Progenitor cell of endocrine pancreas (in vitro differentiated cells): ENCODE measurements around the gene PKNOX1. TPM values are rescaled to one million over a fixed set of nuclear protein-coding genes. Genes with fewer than 3 reads are reported as not detected.
A peak's percentile ranks its signal among the peaks of the same experiment; 100 is the strongest.
"Not testable (repeated sequence)": the region's sequence is repeated elsewhere in the genome, so short reads cannot be mapped to it uniquely, and the experiment has no call there.

Source experiments
- DNase-seq: peaks from one replicate; pipeline ENCODE4 v3.0.0; 2021; ENCODE audit warnings: low spot score; ENCODE audit not compliant: unreplicated experiment
- H3K27ac Mint-ChIP-seq: 2 replicates; pipeline ENCODE4 v1.8.0; 2021; ENCODE audit warnings: mild to moderate bottlenecking, moderate library complexity, mixed read lengths
- H3K27me3 Mint-ChIP-seq: 2 replicates; pipeline ENCODE4 v1.8.0; 2021; ENCODE audit warnings: mixed read lengths
- H3K36me3 Mint-ChIP-seq: 2 replicates; pipeline ENCODE4 v1.8.0; 2022; ENCODE audit warnings: mixed read lengths; ENCODE audit not compliant: insufficient read depth
- H3K4me1 Mint-ChIP-seq: 2 replicates; pipeline ENCODE4 v1.8.0; 2021; ENCODE audit warnings: low read depth, mixed read lengths
- H3K4me3 Mint-ChIP-seq: 2 replicates; pipeline ENCODE4 v1.8.0; 2021; ENCODE audit warnings: low read depth, mild to moderate bottlenecking, moderate library complexity, mixed read lengths
- H3K9me3 Mint-ChIP-seq: 2 replicates; pipeline ENCODE4 v1.8.0; 2021; ENCODE audit warnings: low read depth, mixed read lengths
- CTCF ChIP-seq: fragments of 200-600 bp; sonication (generic); IDR thresholded peaks from one replicate; pipeline ENCODE4 v1.5.0; 2021; ENCODE audit warnings: antibody characterized with exemption, mild to moderate bottlenecking; ENCODE audit not compliant: unreplicated experiment
- long read RNA-seq: library from polyadenylated mRNA; unstranded; transcript quantifications from one replicate; pipeline ENCODE4 v2.0.0, GENCODE V29; 2020
- total RNA-seq: library from RNA; stranded (reverse); gene quantifications from 2 replicates; pipeline ENCODE4 v1.2.1, GENCODE V29; 2021

PKNOX1 gene
- 27.7 and 30.1 TPM in 2 replicates for total RNA-seq
- long read RNA-seq, full-length matches to known transcripts, result 66 of 90 reads
- long read RNA-seq, partial matches to known transcripts, result 11 of 90 reads
- long read RNA-seq, other reads (novel, unspliced or antisense), result 13 of 90 reads

- no peak for TF ChIP-seq CTCF
- peak within 1 kb of the TSS; percentile 87 for H3K4me3 Mint-ChIP-seq
- peaks cover 16% of the 10 kb centered on the region for H3K36me3 Mint-ChIP-seq
- peak within 1 kb of the TSS; percentile 97 for H3K27ac Mint-ChIP-seq
- no peaks in the 10 kb centered on the region for H3K27me3 Mint-ChIP-seq
- H3K4me1 Mint-ChIP-seq, result peaks cover 28% of the 10 kb centered on the region
- peak; percentile 98 for DNase-seq
- H3K9me3 Mint-ChIP-seq, result peaks cover 4% of the 10 kb centered on the region
Observed at GRCh38 chr21:42973991-42974831, at the start of gene PKNOX1. Gene PKNOX1 (plus strand): TSS chr21:42974562. CDS start chr21:43004382, 29,820 bp downstream.

- Mint-ChIP-seq H3K4me3 (no peak within 1 kb of the TSS), H3K36me3 (no peaks in the 10 kb centered on the region), H3K9me3 (no peaks in the 10 kb centered on the region), H3K27ac (no peak within 1 kb of the TSS), H3K27me3 (no peaks in the 10 kb centered on the region), H3K4me1 (peaks cover 19% of the 10 kb centered on the region)
- TF ChIP-seq CTCF, result no peak
- DNase-seq, result no peak
Observed at GRCh38 chr21:42925114-42925926, 49.0 kb upstream of the PKNOX1 start, which contains the start of gene ERVH48-1. Gene ERVH48-1 (minus strand): TSS chr21:42925630. CDS start chr21:42919006, 6,624 bp downstream.

GRCh38 chr21:42927474-42928200 is 46.7 kb upstream of the PKNOX1 start:
- not testable (repeated sequence) for H3K36me3 Mint-ChIP-seq, H3K27ac Mint-ChIP-seq, H3K27me3 Mint-ChIP-seq, H3K9me3 Mint-ChIP-seq, H3K4me3 Mint-ChIP-seq, DNase-seq
- H3K4me1 Mint-ChIP-seq, result peaks cover 31% of the 10 kb centered on the region

GRCh38 chr21:42929969-42930368 is 44.4 kb upstream of the PKNOX1 start:
- no peak for TF ChIP-seq CTCF
- H3K27me3 Mint-ChIP-seq, result no peaks in the 10 kb centered on the region
- no peaks in the 10 kb centered on the region for H3K36me3 Mint-ChIP-seq
- no peak for DNase-seq
- no peak overlapping the region for H3K4me3 Mint-ChIP-seq
- peak overlapping the region; percentile 26 for H3K27ac Mint-ChIP-seq
- no peaks in the 10 kb centered on the region for H3K9me3 Mint-ChIP-seq
- peaks cover 39% of the 10 kb centered on the region for H3K4me1 Mint-ChIP-seq

GRCh38 chr21:42931560-42932235 is 42.7 kb upstream of the PKNOX1 start:
- no peak overlapping the region for H3K4me3 Mint-ChIP-seq
- no peak for DNase-seq
- no peaks in the 10 kb centered on the region for H3K27me3 Mint-ChIP-seq
- no peaks in the 10 kb centered on the region for H3K36me3 Mint-ChIP-seq
- no peaks in the 10 kb centered on the region for H3K9me3 Mint-ChIP-seq
- peak overlapping the region; percentile 50 for H3K27ac Mint-ChIP-seq
- TF ChIP-seq CTCF, result no peak
- peaks cover 55% of the 10 kb centered on the region for H3K4me1 Mint-ChIP-seq

- peak overlapping the region; percentile 77 for H3K27ac Mint-ChIP-seq
- H3K4me1 Mint-ChIP-seq, result peaks cover 62% of the 10 kb centered on the region
- not testable (repeated sequence) for H3K27me3 Mint-ChIP-seq, DNase-seq, H3K36me3 Mint-ChIP-seq, H3K9me3 Mint-ChIP-seq
- H3K4me3 Mint-ChIP-seq, result peak overlapping the region; percentile 2
Observed at GRCh38 chr21:42932378-42933136, 41.8 kb upstream of the PKNOX1 start.
